Measurements from ENCODE around the gene FOXA2. TPM values are rescaled to one million over a fixed set of nuclear protein-coding genes. Genes with fewer than 3 reads are reported as not detected.

The FOXA2 gene
- total RNA-seq, 1 donor from 2014 or later, result 141 TPM

- Mint-ChIP-seq H3K9me3 (ENCODE audit: low read depth) (no peaks in the 10 kb centered on the region), H3K4me3 (ENCODE audit: low read depth) (peak overlapping the region; percentile 100), H3K27ac (peak overlapping the region; percentile 98), H3K27me3 (no peaks in the 10 kb centered on the region), H3K4me1 (ENCODE audit: low read depth) (peaks cover 51% of the 10 kb centered on the region), H3K36me3 (ENCODE audit: insufficient read depth) (peaks cover 50% of the 10 kb centered on the region)
- DNase-seq (ENCODE audit: low spot score, unreplicated experiment), result peak; percentile 62
- TF ChIP-seq, protein P1, sequence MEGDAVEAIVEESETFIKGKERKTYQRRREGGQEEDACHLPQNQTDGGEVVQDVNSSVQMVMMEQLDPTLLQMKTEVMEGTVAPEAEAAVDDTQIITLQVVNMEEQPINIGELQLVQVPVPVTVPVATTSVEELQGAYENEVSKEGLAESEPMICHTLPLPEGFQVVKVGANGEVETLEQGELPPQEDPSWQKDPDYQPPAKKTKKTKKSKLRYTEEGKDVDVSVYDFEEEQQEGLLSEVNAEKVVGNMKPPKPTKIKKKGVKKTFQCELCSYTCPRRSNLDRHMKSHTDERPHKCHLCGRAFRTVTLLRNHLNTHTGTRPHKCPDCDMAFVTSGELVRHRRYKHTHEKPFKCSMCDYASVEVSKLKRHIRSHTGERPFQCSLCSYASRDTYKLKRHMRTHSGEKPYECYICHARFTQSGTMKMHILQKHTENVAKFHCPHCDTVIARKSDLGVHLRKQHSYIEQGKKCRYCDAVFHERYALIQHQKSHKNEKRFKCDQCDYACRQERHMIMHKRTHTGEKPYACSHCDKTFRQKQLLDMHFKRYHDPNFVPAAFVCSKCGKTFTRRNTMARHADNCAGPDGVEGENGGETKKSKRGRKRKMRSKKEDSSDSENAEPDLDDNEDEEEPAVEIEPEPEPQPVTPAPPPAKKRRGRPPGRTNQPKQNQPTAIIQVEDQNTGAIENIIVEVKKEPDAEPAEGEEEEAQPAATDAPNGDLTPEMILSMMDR (IDR thresholded peaks at IDR 0.05; ENCODE audit: unreplicated experiment), result no peak
These were observed 5.9 kb downstream of the FOXA2 start for GRCh38 chr20:22578221-22579118.

DNA sequence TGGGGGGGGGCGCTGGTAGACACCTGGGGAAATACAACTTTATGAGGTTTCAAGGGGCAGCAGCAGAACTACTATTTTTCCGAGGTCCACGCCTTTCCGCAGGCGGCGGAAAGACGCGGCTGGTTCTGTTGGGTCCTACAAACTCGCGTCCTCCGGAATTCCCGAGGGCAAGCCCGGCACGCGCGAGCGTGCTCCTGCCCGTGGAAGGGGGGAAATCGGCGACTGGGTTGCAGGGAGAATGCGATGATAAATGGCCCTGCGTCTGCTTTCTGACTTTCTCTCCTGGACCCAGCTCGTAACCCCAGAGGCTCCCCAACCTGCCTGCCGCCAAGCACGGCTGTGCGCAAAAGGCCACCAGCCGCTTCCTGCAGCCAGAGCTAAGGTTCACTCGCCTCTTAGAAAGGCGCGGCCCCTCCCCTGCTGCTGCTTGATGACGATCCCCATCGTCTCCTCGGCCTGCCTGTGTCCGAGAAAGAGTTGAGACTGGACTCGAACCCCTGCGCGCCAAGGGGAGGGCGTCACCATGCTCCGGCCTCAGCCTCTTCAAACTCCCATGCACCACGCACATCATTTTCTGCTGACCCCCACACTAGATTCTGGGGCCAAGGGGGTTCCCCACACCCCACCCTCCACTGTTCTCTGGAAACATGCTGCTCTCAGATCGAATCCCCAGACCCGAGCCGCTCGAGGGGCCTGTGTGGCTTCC lies 6.7 kb downstream of the FOXA2 start:
- Mint-ChIP-seq H3K36me3 (ENCODE audit: insufficient read depth) (peaks cover 53% of the 10 kb centered on the region), H3K4me1 (ENCODE audit: low read depth) (peaks cover 60% of the 10 kb centered on the region), H3K9me3 (ENCODE audit: low read depth) (no peaks in the 10 kb centered on the region), H3K27ac (peak overlapping the region; percentile 98), H3K4me3 (ENCODE audit: low read depth) (peak overlapping the region; percentile 100), H3K27me3 (no peaks in the 10 kb centered on the region)
- TF ChIP-seq, protein P1 (IDR thresholded peaks at IDR 0.05; ENCODE audit: unreplicated experiment), result no peak
- no peak for DNase-seq (ENCODE audit: low spot score, unreplicated experiment)

GRCh38 chr20:22576733-22577514 lies 7.4 kb downstream of the FOXA2 start:
- no peaks in the 10 kb centered on the region for H3K27me3 Mint-ChIP-seq
- DNase-seq (ENCODE audit: low spot score, unreplicated experiment), result no peak
- peak overlapping the region; percentile 100 for H3K4me3 Mint-ChIP-seq (ENCODE audit: low read depth)
- H3K9me3 Mint-ChIP-seq (ENCODE audit: low read depth), result no peaks in the 10 kb centered on the region
- TF ChIP-seq, protein P1 (IDR thresholded peaks at IDR 0.05; ENCODE audit: unreplicated experiment), result no peak
- H3K27ac Mint-ChIP-seq, result peak overlapping the region; percentile 98
- peaks cover 67% of the 10 kb centered on the region for H3K4me1 Mint-ChIP-seq (ENCODE audit: low read depth)
- peaks cover 50% of the 10 kb centered on the region for H3K36me3 Mint-ChIP-seq (ENCODE audit: insufficient read depth)

GRCh38 chr20:22576273-22576672 lies 8.1 kb downstream of the FOXA2 start:
- H3K27ac Mint-ChIP-seq, result peak overlapping the region; percentile 98
- no peaks in the 10 kb centered on the region for H3K9me3 Mint-ChIP-seq (ENCODE audit: low read depth)
- DNase-seq (ENCODE audit: low spot score, unreplicated experiment), result no peak
- TF ChIP-seq, protein P1 (IDR thresholded peaks at IDR 0.05; ENCODE audit: unreplicated experiment), result no peak
- H3K27me3 Mint-ChIP-seq, result no peaks in the 10 kb centered on the region
- H3K36me3 Mint-ChIP-seq (ENCODE audit: insufficient read depth), result peaks cover 43% of the 10 kb centered on the region
- peak overlapping the region; percentile 100 for H3K4me3 Mint-ChIP-seq (ENCODE audit: low read depth)
- peaks cover 68% of the 10 kb centered on the region for H3K4me1 Mint-ChIP-seq (ENCODE audit: low read depth)

DNA sequence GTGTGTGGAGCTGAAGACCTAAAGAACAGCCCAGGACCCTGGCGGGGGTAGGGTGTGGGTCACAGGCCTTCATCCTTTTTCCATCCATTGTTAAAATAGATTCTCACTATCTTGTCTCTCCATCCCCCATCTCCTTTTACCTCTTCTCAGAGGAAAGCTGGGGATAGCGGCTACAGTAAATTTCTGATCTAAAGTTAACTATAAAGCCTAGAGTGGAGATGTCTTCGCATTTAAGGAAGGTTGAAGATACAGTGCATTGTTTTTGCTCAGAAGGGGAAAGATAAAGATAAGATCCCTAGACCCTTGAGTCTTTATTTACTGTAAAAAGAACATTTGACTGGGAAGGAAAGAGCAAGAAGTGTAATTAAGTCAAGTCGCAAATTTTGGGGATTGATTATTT lies 8.6 kb downstream of the FOXA2 start:
- TF ChIP-seq, protein P1 (IDR thresholded peaks at IDR 0.05; ENCODE audit: unreplicated experiment), result no peak
- H3K9me3 Mint-ChIP-seq (ENCODE audit: low read depth), result no peaks in the 10 kb centered on the region
- H3K4me3 Mint-ChIP-seq (ENCODE audit: low read depth), result peak overlapping the region; percentile 100
- peaks cover 69% of the 10 kb centered on the region for H3K4me1 Mint-ChIP-seq (ENCODE audit: low read depth)
- H3K36me3 Mint-ChIP-seq (ENCODE audit: insufficient read depth), result peaks cover 40% of the 10 kb centered on the region
- H3K27ac Mint-ChIP-seq, result peak overlapping the region; percentile 98
- no peaks in the 10 kb centered on the region for H3K27me3 Mint-ChIP-seq
- no peak for DNase-seq (ENCODE audit: low spot score, unreplicated experiment)

Data from progenitor cell of endocrine pancreas (in vitro differentiated cells).